Effector memory CD4-positive, alpha-beta T cell (primary cell): ENCODE data around the gene MCAM.

Source experiments
- DNase-seq, 3 donors: peaks; one replicate each; pipeline ENCODE4 v3.0.0-alpha.2; 2020
- H3K27ac ChIP-seq: 2 replicates; pipeline ENCODE4 v1.7.0; 2013; ENCODE audit warnings: mild to moderate bottlenecking, low read length, moderate library complexity; ENCODE audit not compliant: insufficient read depth, poor library complexity, severe bottlenecking
- H3K27me3 ChIP-seq: replicated peaks from 2 replicates; pipeline ENCODE4 v1.7.0; 2013; ENCODE audit warnings: mild to moderate bottlenecking, low read length; ENCODE audit not compliant: insufficient read depth, control insufficient read depth, poor library complexity, severe bottlenecking
- H3K36me3 ChIP-seq: 2 replicates; pipeline ENCODE4 v1.7.0; 2013; ENCODE audit warnings: mild to moderate bottlenecking, low read length, moderate library complexity; ENCODE audit not compliant: control insufficient read depth, insufficient read depth
- H3K4me1 ChIP-seq: 2 replicates; pipeline ENCODE4 v1.7.0; 2013; ENCODE audit warnings: low read length, mild to moderate bottlenecking; ENCODE audit not compliant: control insufficient read depth, insufficient read depth, poor library complexity, severe bottlenecking
- H3K4me3 ChIP-seq: 2 replicates; pipeline ENCODE4 v1.7.0; 2013; ENCODE audit warnings: low read length, low read depth, mild to moderate bottlenecking; ENCODE audit not compliant: insufficient read depth, poor library complexity, severe bottlenecking
- H3K9me3 ChIP-seq: 2 replicates; pipeline ENCODE4 v1.7.0; 2013; ENCODE audit warnings: mild to moderate bottlenecking, low read length, moderate library complexity; ENCODE audit not compliant: control insufficient read depth

The MCAM gene

GRCh38 chr11:119290894-119291497 lies 25.9 kb downstream of the MCAM start:
- Histone ChIP-seq H3K27me3 (no peaks in the 10 kb centered on the region), H3K27ac (no peak overlapping the region), H3K4me1 (no peaks in the 10 kb centered on the region), H3K4me3 (no peak overlapping the region), H3K9me3 (no peaks in the 10 kb centered on the region), H3K36me3 (peaks cover 29% of the 10 kb centered on the region)
- DNase-seq: no peak

GRCh38 chr11:119288219-119288618 lies 28.7 kb downstream of the MCAM start:
- Histone ChIP-seq H3K4me3 (no peak overlapping the region), H3K36me3 (peaks cover 38% of the 10 kb centered on the region), H3K4me1 (peaks cover 4% of the 10 kb centered on the region), H3K27ac (no peak overlapping the region), H3K9me3 (no peaks in the 10 kb centered on the region), H3K27me3 (no peaks in the 10 kb centered on the region)
- no peak for DNase-seq

- Histone ChIP-seq H3K4me3 (no peak overlapping the region), H3K4me1 (peaks cover 4% of the 10 kb centered on the region), H3K27ac (no peak overlapping the region), H3K36me3 (peaks cover 29% of the 10 kb centered on the region), H3K9me3 (no peaks in the 10 kb centered on the region), H3K27me3 (no peaks in the 10 kb centered on the region)
- no peak for DNase-seq
Observed at GRCh38 chr11:119285431-119285830, 31.5 kb downstream of the MCAM start.

- H3K36me3 ChIP-seq: peaks cover 33% of the 10 kb centered on the region
- no peak overlapping the region for H3K4me3 ChIP-seq
- H3K4me1 ChIP-seq: peaks cover 4% of the 10 kb centered on the region
- no peak overlapping the region for H3K27ac ChIP-seq
- H3K27me3 ChIP-seq: no peaks in the 10 kb centered on the region
- no peak for DNase-seq
- H3K9me3 ChIP-seq: no peaks in the 10 kb centered on the region
Observed at GRCh38 chr11:119284344-119285157, 32.4 kb downstream of the MCAM start.

GRCh38 chr11:119282495-119282894 lies 34.4 kb downstream of the MCAM start:
- Histone ChIP-seq H3K27ac (no peak overlapping the region), H3K4me1 (peaks cover 4% of the 10 kb centered on the region), H3K36me3 (peaks cover 42% of the 10 kb centered on the region), H3K4me3 (no peak overlapping the region), H3K9me3 (no peaks in the 10 kb centered on the region), H3K27me3 (no peaks in the 10 kb centered on the region)
- no peak for DNase-seq

GRCh38 chr11:119277660-119278059 lies 39.3 kb downstream of the MCAM start:
- no peak overlapping the region for H3K4me3 ChIP-seq
- no peaks in the 10 kb centered on the region for H3K4me1 ChIP-seq
- H3K27ac ChIP-seq: no peak overlapping the region
- no peaks in the 10 kb centered on the region for H3K9me3 ChIP-seq
- H3K27me3 ChIP-seq: no peaks in the 10 kb centered on the region
- H3K36me3 ChIP-seq: peaks cover 60% of the 10 kb centered on the region
- DNase-seq: no peak

- H3K36me3 ChIP-seq: peaks cover 57% of the 10 kb centered on the region
- DNase-seq: no peak
- H3K4me3 ChIP-seq: no peak overlapping the region
- no peaks in the 10 kb centered on the region for H3K27me3 ChIP-seq
- H3K27ac ChIP-seq: no peak overlapping the region
- no peaks in the 10 kb centered on the region for H3K4me1 ChIP-seq
- H3K9me3 ChIP-seq: no peaks in the 10 kb centered on the region
Observed at GRCh38 chr11:119273721-119274120, 43.2 kb downstream of the MCAM start.

GRCh38 chr11:119267645-119268044 lies 49.3 kb downstream of the MCAM start:
- Histone ChIP-seq H3K9me3 (no peaks in the 10 kb centered on the region), H3K36me3 (peaks cover 9% of the 10 kb centered on the region), H3K27ac (no peak overlapping the region), H3K27me3 (no peaks in the 10 kb centered on the region), H3K4me3 (no peak overlapping the region), H3K4me1 (peaks cover 26% of the 10 kb centered on the region)
- no peak for DNase-seq

- Histone ChIP-seq H3K36me3 (no peaks in the 10 kb centered on the region), H3K27me3 (no peaks in the 10 kb centered on the region), H3K4me1 (peaks cover 35% of the 10 kb centered on the region), H3K27ac (peak overlapping the region; percentile 41), H3K9me3 (no peaks in the 10 kb centered on the region), H3K4me3 (no peak overlapping the region)
- no peak for DNase-seq
Observed at GRCh38 chr11:119266517-119267255, 50.2 kb downstream of the MCAM start.

- H3K27me3 ChIP-seq: no peaks in the 10 kb centered on the region
- H3K36me3 ChIP-seq: no peaks in the 10 kb centered on the region
- no peak for DNase-seq
- no peak overlapping the region for H3K4me3 ChIP-seq
- peak overlapping the region; percentile 41 for H3K27ac ChIP-seq
- peaks cover 35% of the 10 kb centered on the region for H3K4me1 ChIP-seq
- no peaks in the 10 kb centered on the region for H3K9me3 ChIP-seq
Observed at GRCh38 chr11:119266063-119266462, 50.9 kb downstream of the MCAM start.
